Immature natural killer cell (primary cell): ENCODE results near the gene CD2AP. TPM values are rescaled to one million over a fixed set of nuclear protein-coding genes. Genes with fewer than 3 reads are reported as not detected.
"Not testable (repeated sequence)": the region's sequence is repeated elsewhere in the genome, so short reads cannot be mapped to it uniquely, and the experiment has no call there.

ENCODE experiments used
- DNase-seq, 3 donors: peaks; one replicate each; pipeline ENCODE4 v3.0.0; 2022; ENCODE audit warnings: mixed read lengths in 1 of 3
- H3K27ac Mint-ChIP-seq, 6 donors: one replicate each; pipeline ENCODE4 v1.8.0; 2020; ENCODE audit warnings: mixed read lengths in 6 of 6, mild to moderate bottlenecking in 5 of 6, inconsistent platforms in 4 of 6, moderate library complexity in 3 of 6
- H3K27me3 Mint-ChIP-seq, 3 donors: one replicate each; pipeline ENCODE4 v1.8.0; 2020 to 2021; ENCODE audit warnings: low read depth in 3 of 3, mild to moderate bottlenecking in 3 of 3, mixed read lengths in 3 of 3, moderate library complexity in 3 of 3, inconsistent platforms in 1 of 3
- H3K36me3 Mint-ChIP-seq, 3 donors: one replicate each; pipeline ENCODE4 v1.8.0; 2020; ENCODE audit warnings: mixed read lengths in 3 of 3, inconsistent platforms in 2 of 3, mild to moderate bottlenecking in 2 of 3
- H3K4me1 Mint-ChIP-seq, 2 donors: one replicate each; pipeline ENCODE4 v1.8.0; 2020; ENCODE audit warnings: inconsistent platforms in 2 of 2, mild to moderate bottlenecking in 2 of 2, mixed read lengths in 2 of 2, moderate library complexity in 1 of 2
- H3K4me3 Mint-ChIP-seq, 5 donors: one replicate each; pipeline ENCODE4 v1.8.0; 2020; ENCODE audit warnings: mild to moderate bottlenecking in 5 of 5, mixed read lengths in 5 of 5, inconsistent platforms in 3 of 5, moderate library complexity in 3 of 5
- H3K9me3 Mint-ChIP-seq, 6 donors: one replicate each; pipeline ENCODE4 v1.8.0; 2020; ENCODE audit warnings: mild to moderate bottlenecking in 6 of 6, mixed read lengths in 6 of 6, inconsistent platforms in 4 of 6, moderate library complexity in 3 of 6
- polyA plus RNA-seq, 3 donors: library from polyadenylated mRNA; unstranded; fragments of 300-500 nt; fragmentation: Illumina TruSeq; gene quantifications; one replicate each; pipeline ENCODE4 v1.2.3, GENCODE V29; 2021

The CD2AP gene
- polyA plus RNA-seq, 3 donors from 2014 or later: 2.4 to 10.7 (median 5.9) TPM

GRCh38 chr6:47529734-47530133, 52.1 kb downstream of the CD2AP start:
- Mint-ChIP-seq H3K9me3 (no peaks in the 10 kb centered on the region), H3K36me3 (peaks cover 0 to 7% (median 0%) of the 10 kb centered on the region in 3 donors), H3K4me3 (peak overlapping the region; percentile 3 to 46 (median 36)), H3K27me3 (no peaks in the 10 kb centered on the region), H3K27ac (peak overlapping the region in 2 of 6 donors; percentile 9 to 15), H3K4me1 (peaks cover 35 to 54% of the 10 kb centered on the region in 2 donors)
- DNase-seq: no peak

GRCh38 chr6:47532981-47533585, 55.5 kb downstream of the CD2AP start:
- no peaks in the 10 kb centered on the region for H3K9me3 Mint-ChIP-seq
- H3K4me1 Mint-ChIP-seq: peaks cover 23 to 26% of the 10 kb centered on the region in 2 donors
- H3K4me3 Mint-ChIP-seq: no peak overlapping the region
- H3K36me3 Mint-ChIP-seq: peaks cover 0 to 10% (median 7%) of the 10 kb centered on the region in 3 donors
- H3K27ac Mint-ChIP-seq: no peak overlapping the region
- no peaks in the 10 kb centered on the region for H3K27me3 Mint-ChIP-seq
- no peak for DNase-seq

GRCh38 chr6:47534063-47534462, 56.5 kb downstream of the CD2AP start:
- no peak overlapping the region for H3K27ac Mint-ChIP-seq
- no peaks in the 10 kb centered on the region for H3K9me3 Mint-ChIP-seq
- no peak overlapping the region for H3K4me3 Mint-ChIP-seq
- H3K36me3 Mint-ChIP-seq: peaks cover 0 to 11% (median 8%) of the 10 kb centered on the region in 3 donors
- no peaks in the 10 kb centered on the region for H3K27me3 Mint-ChIP-seq
- H3K4me1 Mint-ChIP-seq: peaks cover 18 to 19% of the 10 kb centered on the region in 2 donors
- no peak for DNase-seq

GRCh38 chr6:47535316-47536225, 58.0 kb downstream of the CD2AP start:
- no peak for DNase-seq
- Mint-ChIP-seq H3K4me3 (no peak overlapping the region), H3K4me1 (peaks cover 4% of the 10 kb centered on the region in 2 donors), H3K36me3 (peaks cover 0 to 14% (median 11%) of the 10 kb centered on the region in 3 donors), H3K27me3 (no peaks in the 10 kb centered on the region), H3K9me3 (no peaks in the 10 kb centered on the region), H3K27ac (no peak overlapping the region)

GRCh38 chr6:47536816-47537401, 59.3 kb downstream of the CD2AP start:
- DNase-seq: no peak
- no peak overlapping the region for H3K27ac Mint-ChIP-seq
- H3K27me3 Mint-ChIP-seq: no peaks in the 10 kb centered on the region
- H3K4me1 Mint-ChIP-seq: peaks cover 0 to 2% of the 10 kb centered on the region in 2 donors
- no peaks in the 10 kb centered on the region for H3K9me3 Mint-ChIP-seq
- no peak overlapping the region for H3K4me3 Mint-ChIP-seq
- peaks cover 0 to 14% (median 11%) of the 10 kb centered on the region in 3 donors for H3K36me3 Mint-ChIP-seq

- DNase-seq: no peak
- Mint-ChIP-seq H3K4me3 (no peak overlapping the region), H3K4me1 (peaks cover 0 to 2% of the 10 kb centered on the region in 2 donors), H3K36me3 (peaks cover 31 to 43% (median 40%) of the 10 kb centered on the region in 3 donors), H3K9me3 (no peaks in the 10 kb centered on the region), H3K27ac (no peak overlapping the region), H3K27me3 (peaks cover 0 to 2% (median 0%) of the 10 kb centered on the region in 3 donors)
Measured at GRCh38 chr6:47545223-47545622, 67.6 kb downstream of the CD2AP start.

- no peaks in the 10 kb centered on the region for H3K9me3 Mint-ChIP-seq
- peak overlapping the region in 1 of 6 donors; percentile 51 for H3K27ac Mint-ChIP-seq
- DNase-seq: no peak
- peaks cover 0 to 8% of the 10 kb centered on the region in 2 donors for H3K4me1 Mint-ChIP-seq
- H3K4me3 Mint-ChIP-seq: no peak overlapping the region
- no peaks in the 10 kb centered on the region for H3K27me3 Mint-ChIP-seq
- peaks cover 10 to 27% (median 22%) of the 10 kb centered on the region in 3 donors for H3K36me3 Mint-ChIP-seq
Measured at GRCh38 chr6:47551670-47552069, 74.1 kb downstream of the CD2AP start.

GRCh38 chr6:47552319-47552718, 74.7 kb downstream of the CD2AP start:
- peak overlapping the region in 3 of 6 donors; percentile 13 to 63 (median 16) for H3K27ac Mint-ChIP-seq
- DNase-seq: no peak
- peaks cover 7 to 24% (median 22%) of the 10 kb centered on the region in 3 donors for H3K36me3 Mint-ChIP-seq
- H3K4me3 Mint-ChIP-seq: no peak overlapping the region
- H3K4me1 Mint-ChIP-seq: peaks cover 0 to 8% of the 10 kb centered on the region in 2 donors
- no peaks in the 10 kb centered on the region for H3K9me3 Mint-ChIP-seq
- H3K27me3 Mint-ChIP-seq: no peaks in the 10 kb centered on the region

- not testable (repeated sequence) for H3K27me3 Mint-ChIP-seq, H3K9me3 Mint-ChIP-seq, H3K4me3 Mint-ChIP-seq, DNase-seq, H3K27ac Mint-ChIP-seq, H3K4me1 Mint-ChIP-seq
- peaks cover 0 to 23% (median 17%) of the 10 kb centered on the region in 3 donors for H3K36me3 Mint-ChIP-seq
Measured at GRCh38 chr6:47553243-47553642, 75.7 kb downstream of the CD2AP start.

- DNase-seq, H3K27ac Mint-ChIP-seq, H3K4me3 Mint-ChIP-seq, H3K4me1 Mint-ChIP-seq, H3K27me3 Mint-ChIP-seq, H3K9me3 Mint-ChIP-seq: not testable (repeated sequence)
- peaks cover 4 to 21% (median 20%) of the 10 kb centered on the region in 3 donors for H3K36me3 Mint-ChIP-seq
Measured at GRCh38 chr6:47556459-47556858, 78.9 kb downstream of the CD2AP start.

- H3K9me3 Mint-ChIP-seq: no peaks in the 10 kb centered on the region
- peaks cover 3 to 6% of the 10 kb centered on the region in 2 donors for H3K4me1 Mint-ChIP-seq
- DNase-seq: no peak
- peaks cover 0 to 2% (median 0%) of the 10 kb centered on the region in 3 donors for H3K27me3 Mint-ChIP-seq
- H3K4me3 Mint-ChIP-seq: no peak overlapping the region
- H3K27ac Mint-ChIP-seq: no peak overlapping the region
- H3K36me3 Mint-ChIP-seq: peaks cover 4 to 12% (median 8%) of the 10 kb centered on the region in 3 donors
Measured at GRCh38 chr6:47563162-47563561, 85.6 kb downstream of the CD2AP start.

- H3K27me3 Mint-ChIP-seq, H3K9me3 Mint-ChIP-seq, H3K36me3 Mint-ChIP-seq, H3K4me3 Mint-ChIP-seq, DNase-seq, H3K4me1 Mint-ChIP-seq, H3K27ac Mint-ChIP-seq: not testable (repeated sequence)
Measured at GRCh38 chr6:47566602-47567001, 89.0 kb downstream of the CD2AP start.

GRCh38 chr6:47567586-47567985, 90.0 kb downstream of the CD2AP start:
- no peak for DNase-seq
- Mint-ChIP-seq H3K27me3 (no peaks in the 10 kb centered on the region), H3K27ac (no peak overlapping the region), H3K36me3 (peaks cover 0 to 3% (median 3%) of the 10 kb centered on the region in 3 donors), H3K4me3 (no peak overlapping the region), H3K9me3 (no peaks in the 10 kb centered on the region), H3K4me1 (peaks cover 2 to 6% of the 10 kb centered on the region in 2 donors)

GRCh38 chr6:47571488-47571887, 93.9 kb downstream of the CD2AP start:
- Mint-ChIP-seq H3K27ac (no peak overlapping the region), H3K4me3 (no peak overlapping the region), H3K27me3 (no peaks in the 10 kb centered on the region), H3K36me3 (peaks cover 0 to 7% (median 2%) of the 10 kb centered on the region in 3 donors), H3K4me1 (peaks cover 0 to 2% of the 10 kb centered on the region in 2 donors), H3K9me3 (no peaks in the 10 kb centered on the region)
- DNase-seq: no peak
